Measurements from ENCODE around the gene TTBK2. TPM values are rescaled to one million over a fixed set of nuclear protein-coding genes. Genes with fewer than 3 reads are reported as not detected.
"Not testable (repeated sequence)": the region's sequence is repeated elsewhere in the genome, so short reads cannot be mapped to it uniquely, and the experiment has no call there.

Gene TTBK2
- total RNA-seq, 1 donor, result 14.2 TPM

DNA sequence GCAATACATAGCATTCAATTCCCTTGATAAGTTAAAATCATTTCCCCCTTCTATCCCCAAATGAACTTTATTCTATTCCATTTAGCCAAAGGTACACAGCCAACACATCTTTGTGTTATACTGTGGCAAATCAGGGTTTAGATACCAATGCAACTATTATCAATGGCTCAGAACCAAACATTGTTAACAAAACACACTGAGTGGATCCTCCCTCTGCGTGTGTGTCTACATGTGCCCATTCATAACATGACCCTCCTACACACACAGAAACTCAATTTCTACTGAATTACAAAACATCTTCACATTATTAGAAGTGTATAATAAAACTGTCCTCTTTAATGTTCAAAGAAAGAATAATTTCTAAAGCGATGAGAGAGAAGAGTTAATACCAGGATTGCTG is 1.3 kb downstream of the TTBK2 start:
- Histone ChIP-seq H3K9me3 (ENCODE audit: low read depth, low read length) (no peaks in the 10 kb centered on the region), H3K27me3 (ENCODE audit: insufficient read depth, low read length) (no peaks in the 10 kb centered on the region), H3K4me1 (ENCODE audit: insufficient read depth, low read length) (peaks cover 45% of the 10 kb centered on the region), H3K4me3 (ENCODE audit: low read length) (peak overlapping the region; percentile 75)

DNA sequence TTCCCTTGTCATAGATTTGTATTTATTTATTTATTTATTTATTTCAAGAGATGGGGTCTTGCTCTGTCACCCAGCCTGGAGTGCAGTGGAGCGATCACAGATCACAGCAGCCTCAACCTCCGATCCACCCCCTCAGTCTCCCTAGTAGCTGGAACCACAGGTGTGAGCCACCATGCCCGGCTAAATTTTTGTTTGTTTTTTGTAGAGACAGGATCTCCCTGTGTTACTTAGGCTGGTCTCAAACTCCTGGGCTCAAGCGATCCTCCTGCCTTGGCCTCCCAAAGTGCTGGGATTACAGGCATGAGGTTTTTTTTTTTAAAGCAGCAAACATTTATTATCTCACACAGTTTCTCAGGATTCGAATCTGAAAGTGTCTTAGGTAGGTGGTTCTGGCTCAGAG is 2.5 kb downstream of the TTBK2 start:
- Histone ChIP-seq H3K4me1 (ENCODE audit: insufficient read depth, low read length) (peaks cover 49% of the 10 kb centered on the region), H3K4me3 (ENCODE audit: low read length) (no peak overlapping the region), H3K9me3 (ENCODE audit: low read depth, low read length) (no peaks in the 10 kb centered on the region), H3K27me3 (ENCODE audit: insufficient read depth, low read length) (no peaks in the 10 kb centered on the region)

DNA sequence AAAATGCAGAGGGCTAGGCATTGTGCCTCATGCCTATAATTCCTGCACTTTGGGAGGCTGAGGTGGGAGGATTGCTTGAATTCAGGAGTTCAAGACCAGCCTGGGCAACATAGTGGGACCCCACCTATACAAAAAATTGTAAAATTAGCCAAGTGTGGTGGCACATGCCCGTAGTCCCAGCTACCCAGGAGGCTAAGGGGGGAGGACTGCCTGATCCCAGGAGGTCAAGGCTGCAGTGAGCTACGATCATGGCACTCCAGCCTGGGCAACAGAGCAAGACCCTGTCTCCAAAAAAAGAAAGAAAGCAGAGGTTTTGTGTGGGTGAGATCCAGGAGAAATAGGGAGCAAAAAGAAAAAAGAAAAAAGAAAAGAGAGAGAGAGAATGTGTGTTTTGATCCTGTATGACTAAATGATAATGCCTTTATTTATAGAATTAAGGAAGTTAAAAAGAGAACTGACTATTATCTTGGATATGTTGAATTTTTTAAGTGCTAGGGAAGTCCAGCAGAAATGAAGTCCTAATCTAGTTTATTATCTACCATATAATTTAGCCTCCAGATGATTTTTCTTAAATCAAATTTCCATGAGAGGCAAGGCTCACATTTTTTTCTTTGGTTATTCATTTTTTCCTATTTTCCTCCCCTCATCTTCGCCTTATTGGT is 4.8 kb downstream of the TTBK2 start:
- Histone ChIP-seq H3K27me3 (ENCODE audit: insufficient read depth, low read length) (no peaks in the 10 kb centered on the region), H3K9me3 (ENCODE audit: low read depth, low read length) (no peaks in the 10 kb centered on the region), H3K4me1 (ENCODE audit: insufficient read depth, low read length) (peaks cover 40% of the 10 kb centered on the region), H3K4me3 (ENCODE audit: low read length) (no peak overlapping the region)

DNA sequence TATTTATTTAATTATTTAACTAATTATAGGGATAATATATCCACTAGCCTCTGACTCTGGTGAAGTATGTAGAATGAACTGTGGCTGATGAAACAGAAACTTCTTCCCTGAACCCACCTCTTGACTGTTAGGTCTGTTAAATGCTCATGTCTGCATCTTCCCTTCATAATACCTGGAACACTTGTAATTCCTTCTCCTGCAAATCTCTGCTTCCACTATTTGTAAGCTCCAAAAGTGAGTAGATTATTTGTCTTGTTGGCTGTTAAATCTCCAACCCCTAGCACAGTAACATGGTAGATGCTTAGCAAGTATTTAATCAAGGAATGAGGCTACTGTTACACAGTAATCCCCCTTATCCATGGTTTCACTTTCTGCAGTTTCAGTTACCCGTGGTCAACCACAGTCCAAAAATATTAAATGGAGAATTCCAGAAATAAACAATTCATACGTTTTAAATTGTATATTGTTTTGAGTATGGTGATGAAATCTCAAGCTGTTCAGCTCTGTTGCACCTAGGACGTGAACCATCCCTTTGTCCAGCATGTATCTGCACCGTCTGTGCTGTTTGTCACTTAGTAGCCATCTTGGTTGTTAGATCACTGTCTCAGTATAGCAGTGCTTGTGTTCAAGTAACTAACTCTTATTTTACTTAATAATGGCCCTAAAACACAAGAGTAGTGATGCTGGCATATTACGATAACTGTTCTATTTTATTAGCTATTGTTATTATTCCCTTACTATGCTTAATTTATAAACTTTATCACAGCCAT is 5.7 kb downstream of the TTBK2 start:
- Histone ChIP-seq H3K27me3 (ENCODE audit: insufficient read depth, low read length) (no peaks in the 10 kb centered on the region), H3K4me1 (ENCODE audit: insufficient read depth, low read length) (peaks cover 39% of the 10 kb centered on the region), H3K9me3 (ENCODE audit: low read depth, low read length) (no peaks in the 10 kb centered on the region), H3K4me3 (ENCODE audit: low read length) (no peak overlapping the region)

DNA sequence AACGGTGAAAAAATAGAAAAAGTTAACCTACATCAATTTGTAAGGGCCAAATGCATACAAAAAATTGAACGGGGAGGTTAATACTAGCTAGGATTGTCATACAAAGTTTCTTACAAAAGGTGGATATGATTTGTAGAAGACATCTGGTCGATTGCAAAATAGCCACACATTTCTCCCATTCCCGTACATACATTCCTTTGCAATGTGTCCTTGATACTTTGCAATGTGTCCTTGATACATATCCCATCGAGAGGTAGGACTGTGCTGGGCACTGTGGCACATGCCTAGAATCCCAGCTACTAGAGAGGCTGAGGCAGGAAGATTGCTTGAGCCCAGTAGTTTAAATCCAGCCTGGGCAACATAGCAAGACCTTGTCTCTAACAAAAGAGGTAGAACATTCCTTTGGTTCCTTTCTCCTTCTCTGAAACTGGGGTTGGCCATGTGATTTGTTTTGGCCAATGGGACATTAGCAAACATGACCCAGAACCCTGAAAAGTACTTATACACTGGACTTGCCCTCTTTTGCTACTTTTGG is 9.5 kb downstream of the TTBK2 start:
- Histone ChIP-seq H3K4me1 (ENCODE audit: insufficient read depth, low read length) (peaks cover 20% of the 10 kb centered on the region), H3K9me3 (ENCODE audit: low read depth, low read length) (no peaks in the 10 kb centered on the region), H3K4me3 (ENCODE audit: low read length) (no peak overlapping the region), H3K27me3 (ENCODE audit: insufficient read depth, low read length) (no peaks in the 10 kb centered on the region)

DNA sequence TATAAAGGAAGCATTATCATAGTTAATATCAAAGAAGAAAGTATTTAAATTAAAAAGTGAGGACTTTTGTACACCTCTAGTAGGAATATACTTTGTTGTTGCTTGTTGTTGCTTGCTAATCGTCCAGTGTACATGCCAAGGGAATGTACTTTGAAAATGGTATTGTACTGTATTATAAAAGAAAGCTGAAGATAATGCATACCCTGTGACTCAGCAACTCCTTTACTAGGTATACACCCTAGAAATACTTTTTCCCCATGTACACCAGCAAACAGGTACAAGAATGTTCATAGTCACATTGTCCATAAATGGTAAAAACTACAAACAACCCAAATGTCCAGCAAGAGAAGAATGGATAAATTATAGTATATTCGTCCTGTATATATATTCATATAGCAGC is 12.0 kb downstream of the TTBK2 start:
- Histone ChIP-seq H3K4me1 (ENCODE audit: insufficient read depth, low read length) (peaks cover 4% of the 10 kb centered on the region), H3K27me3 (ENCODE audit: insufficient read depth, low read length) (no peaks in the 10 kb centered on the region), H3K9me3 (ENCODE audit: low read depth, low read length) (no peaks in the 10 kb centered on the region), H3K4me3 (ENCODE audit: low read length) (no peak overlapping the region)

DNA sequence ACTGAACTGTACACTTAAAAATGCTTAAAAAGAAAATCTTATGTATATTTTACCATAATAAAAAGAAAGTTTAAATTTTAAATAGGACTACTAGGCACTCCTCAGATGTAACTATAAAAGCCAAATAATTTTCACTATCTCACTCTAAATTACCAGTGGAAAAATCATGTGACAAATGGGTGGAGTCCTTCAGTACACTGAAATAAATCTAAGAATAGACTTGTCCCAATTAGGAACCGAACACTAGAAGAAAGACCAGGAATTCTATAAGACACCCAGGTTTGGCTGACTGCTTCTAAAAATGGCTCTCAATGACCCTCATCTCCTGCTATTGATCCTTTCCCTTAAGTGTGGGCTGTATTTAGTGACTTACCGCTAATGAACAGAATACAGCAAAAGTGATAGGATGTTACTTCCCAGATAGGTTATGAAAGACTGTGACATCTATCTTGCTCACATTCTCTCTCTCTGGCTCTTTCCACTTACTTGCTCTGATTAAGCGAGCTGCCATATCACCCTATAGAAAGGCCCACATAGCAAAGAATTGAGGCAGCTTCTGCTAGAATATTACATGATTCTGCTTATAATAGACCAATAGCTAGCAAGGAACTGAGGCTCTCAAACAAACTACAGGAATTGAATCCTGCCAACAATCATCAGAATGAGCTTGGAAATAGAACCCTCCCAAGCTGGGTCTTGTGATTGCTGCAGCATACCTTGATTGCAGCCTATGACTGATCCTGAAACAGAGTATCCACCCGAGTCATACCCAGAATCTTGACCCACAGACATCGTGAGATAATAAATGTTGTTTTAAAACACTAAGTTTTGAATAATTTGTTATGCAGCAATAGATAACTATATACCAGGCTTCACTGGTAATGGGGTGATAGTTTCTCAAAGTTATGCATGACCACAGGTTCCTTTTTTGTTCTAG is 16.9 kb downstream of the TTBK2 start:
- H3K4me3 ChIP-seq (ENCODE audit: low read length), result no peak overlapping the region
- H3K4me1 ChIP-seq (ENCODE audit: insufficient read depth, low read length), result peaks cover 5% of the 10 kb centered on the region
- no peaks in the 10 kb centered on the region for H3K9me3 ChIP-seq (ENCODE audit: low read depth, low read length)
- no peaks in the 10 kb centered on the region for H3K27me3 ChIP-seq (ENCODE audit: insufficient read depth, low read length)

DNA sequence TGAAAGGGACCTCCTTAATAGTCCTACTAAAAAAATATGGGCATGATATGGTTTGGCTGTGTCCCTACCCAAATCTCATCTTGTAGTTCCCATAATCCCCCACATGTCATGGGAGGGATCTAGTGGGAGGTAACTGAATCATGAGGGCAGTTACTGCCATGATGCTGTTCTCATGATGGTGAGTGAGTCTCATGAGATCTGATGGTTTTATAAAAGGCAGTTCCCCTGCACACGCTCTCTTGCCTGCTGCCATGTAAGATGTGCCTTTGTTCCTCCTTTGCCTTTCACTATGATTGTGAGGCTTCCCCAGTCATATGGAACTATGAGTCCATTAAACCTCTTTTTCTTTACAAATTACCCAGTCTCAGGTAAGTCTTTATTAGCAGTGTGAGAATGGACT is 26.7 kb downstream of the TTBK2 start:
- not testable (repeated sequence) for H3K9me3 ChIP-seq (ENCODE audit: low read depth, low read length); H3K4me1 ChIP-seq (ENCODE audit: insufficient read depth, low read length); H3K27me3 ChIP-seq (ENCODE audit: insufficient read depth, low read length); H3K4me3 ChIP-seq (ENCODE audit: low read length)

DNA sequence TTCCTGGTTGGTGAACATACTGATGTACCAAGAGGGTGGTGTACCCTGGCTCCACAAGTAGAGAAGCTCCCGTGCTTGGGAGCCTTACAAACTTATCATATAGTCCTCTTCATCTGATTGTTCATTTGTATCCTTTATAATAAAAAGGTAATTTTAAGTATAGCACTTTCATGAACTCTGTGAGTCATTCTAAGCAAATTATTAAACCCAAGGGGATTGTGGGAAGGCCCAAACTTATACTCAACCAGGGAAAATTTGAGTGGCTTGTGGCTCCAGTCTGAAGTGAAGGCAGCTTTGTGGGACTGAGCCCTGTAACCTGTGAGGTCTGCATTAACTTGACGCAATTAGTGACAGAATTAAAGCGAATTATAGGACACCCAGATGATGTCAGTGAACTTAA is 29.0 kb downstream of the TTBK2 start:
- H3K9me3 ChIP-seq (ENCODE audit: low read depth, low read length), result no peaks in the 10 kb centered on the region
- no peaks in the 10 kb centered on the region for H3K4me1 ChIP-seq (ENCODE audit: insufficient read depth, low read length)

DNA sequence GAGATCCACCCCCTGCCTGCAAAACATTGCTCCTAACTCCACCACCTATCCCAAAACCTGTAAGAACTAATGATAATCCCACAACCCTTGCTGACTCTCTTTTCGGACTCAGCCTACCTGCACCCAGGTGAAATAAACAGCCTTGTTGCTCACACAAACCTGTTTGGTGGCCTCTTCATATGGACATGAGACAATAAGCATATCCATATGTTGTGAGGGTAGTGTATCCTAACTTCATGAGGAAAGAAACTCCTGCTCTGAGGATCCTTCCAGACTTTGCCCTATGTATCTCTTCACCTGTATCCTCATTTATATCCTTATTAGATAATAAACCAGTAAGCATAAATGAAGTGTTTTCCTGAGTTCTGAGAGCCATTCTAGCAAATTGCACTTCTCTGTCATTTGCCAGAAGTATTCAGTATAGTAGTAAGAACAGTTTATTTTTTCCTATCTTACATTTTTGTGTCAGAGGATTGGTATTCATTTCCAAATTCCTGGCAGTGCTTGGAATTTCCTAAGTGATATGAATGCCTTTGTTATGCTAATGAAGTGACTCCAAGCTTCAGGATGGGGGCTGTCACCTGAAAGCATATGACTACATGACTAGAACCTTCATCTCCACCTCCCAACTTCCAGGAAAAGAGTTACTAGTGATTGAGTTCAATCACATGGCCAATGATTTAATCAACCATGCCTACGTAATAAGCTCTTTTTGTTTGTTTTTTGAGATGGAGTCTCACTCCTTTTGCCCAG is 30.2 kb downstream of the TTBK2 start:
- Histone ChIP-seq H3K27me3 (ENCODE audit: insufficient read depth, low read length) (no peaks in the 10 kb centered on the region), H3K4me1 (ENCODE audit: insufficient read depth, low read length) (no peaks in the 10 kb centered on the region), H3K4me3 (ENCODE audit: low read length) (no peak overlapping the region), H3K9me3 (ENCODE audit: low read depth, low read length) (no peaks in the 10 kb centered on the region)

More for the DNA sequence above, 29.0 kb downstream of the TTBK2 start:
- Histone ChIP-seq H3K4me3 (ENCODE audit: low read length) (no peak overlapping the region), H3K27me3 (ENCODE audit: insufficient read depth, low read length) (no peaks in the 10 kb centered on the region)

DNA sequence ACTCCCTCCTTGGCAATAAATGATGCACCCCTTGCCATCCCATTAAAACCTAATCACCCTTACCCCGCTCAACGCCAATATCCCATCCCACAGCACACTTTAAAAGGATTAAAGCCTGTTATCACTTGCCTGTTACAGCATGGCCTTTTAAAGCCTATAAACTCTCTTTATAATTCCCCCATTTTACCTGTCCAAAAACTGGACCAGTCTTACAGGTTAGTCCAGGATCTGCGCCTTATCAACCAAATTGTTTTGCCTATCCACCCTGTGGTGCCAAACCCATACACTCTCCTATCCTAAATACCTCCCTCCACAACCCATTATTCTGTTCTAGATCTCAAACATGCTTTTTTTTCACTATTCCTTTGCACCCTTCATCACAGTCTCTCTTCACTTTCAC is 33.2 kb downstream of the TTBK2 start:
- H3K9me3 ChIP-seq (ENCODE audit: low read depth, low read length); H3K27me3 ChIP-seq (ENCODE audit: insufficient read depth, low read length); H3K4me3 ChIP-seq (ENCODE audit: low read length); H3K4me1 ChIP-seq (ENCODE audit: insufficient read depth, low read length): not testable (repeated sequence)

DNA sequence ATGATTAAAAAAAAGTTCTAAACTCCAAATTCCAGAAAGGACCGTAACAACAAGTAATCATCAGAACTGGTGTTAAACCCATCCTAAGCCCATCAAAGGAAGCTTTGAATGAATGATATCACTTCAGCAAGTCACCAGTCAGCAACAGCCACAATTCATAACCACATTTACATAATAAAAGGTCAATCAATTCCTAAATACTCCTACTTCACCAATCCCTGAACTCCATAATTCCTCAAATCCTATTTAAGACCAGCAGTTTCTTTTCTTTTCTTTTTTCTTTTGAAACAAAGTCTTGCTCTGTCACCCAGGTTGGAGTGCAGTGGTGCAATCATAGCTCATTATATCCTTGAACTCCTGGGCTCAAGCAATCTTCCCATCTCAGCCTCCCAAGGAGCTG is 40.5 kb downstream of the TTBK2 start:
- H3K4me3 ChIP-seq (ENCODE audit: low read length), result no peak overlapping the region
- H3K4me1 ChIP-seq (ENCODE audit: insufficient read depth, low read length), result no peaks in the 10 kb centered on the region
- no peaks in the 10 kb centered on the region for H3K9me3 ChIP-seq (ENCODE audit: low read depth, low read length)
- no peaks in the 10 kb centered on the region for H3K27me3 ChIP-seq (ENCODE audit: insufficient read depth, low read length)

DNA sequence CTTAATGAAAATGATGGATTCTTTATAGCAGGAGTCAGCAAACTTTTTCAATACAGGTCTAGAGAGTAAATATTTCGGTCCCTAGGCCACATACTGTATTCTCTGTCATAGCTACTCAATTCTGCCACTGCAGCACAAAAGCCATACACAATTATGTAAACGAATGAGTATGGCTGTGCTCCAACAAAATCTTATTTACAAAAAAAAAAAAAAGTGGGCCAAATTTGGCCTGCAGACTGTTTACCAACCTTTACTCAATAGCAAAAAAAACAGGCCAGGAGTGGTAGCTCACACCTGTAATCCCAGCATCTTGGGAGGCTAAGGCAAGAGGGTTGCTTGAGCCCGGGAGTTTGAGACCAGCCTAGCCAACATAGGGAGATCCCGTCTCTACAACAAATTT is 41.1 kb downstream of the TTBK2 start:
- no peaks in the 10 kb centered on the region for H3K9me3 ChIP-seq (ENCODE audit: low read depth, low read length)
- no peaks in the 10 kb centered on the region for H3K27me3 ChIP-seq (ENCODE audit: insufficient read depth, low read length)
- no peak overlapping the region for H3K4me3 ChIP-seq (ENCODE audit: low read length)
- no peaks in the 10 kb centered on the region for H3K4me1 ChIP-seq (ENCODE audit: insufficient read depth, low read length)

DNA sequence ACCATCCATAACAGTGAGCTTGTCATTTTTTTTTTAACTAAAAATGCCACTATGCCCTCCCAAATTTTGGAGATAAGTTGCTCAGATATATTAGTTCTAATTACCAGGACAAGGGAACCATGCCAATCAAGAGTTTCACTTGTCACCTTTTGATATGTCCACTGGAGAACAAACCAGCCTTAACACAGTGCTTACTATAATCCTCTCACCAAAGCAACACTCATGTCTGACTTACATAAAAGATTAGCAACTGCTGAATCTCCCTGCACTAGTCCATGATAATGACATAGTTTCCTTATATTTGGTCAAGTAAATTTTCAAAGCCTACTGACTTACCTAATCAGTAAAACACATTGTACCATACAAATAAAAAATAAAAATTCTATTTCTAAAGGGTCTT is 44.4 kb downstream of the TTBK2 start:
- Histone ChIP-seq H3K4me3 (ENCODE audit: low read length) (no peak overlapping the region), H3K27me3 (ENCODE audit: insufficient read depth, low read length) (no peaks in the 10 kb centered on the region)

More for the DNA sequence above, 44.4 kb downstream of the TTBK2 start:
- no peaks in the 10 kb centered on the region for H3K4me1 ChIP-seq (ENCODE audit: insufficient read depth, low read length)
- no peaks in the 10 kb centered on the region for H3K9me3 ChIP-seq (ENCODE audit: low read depth, low read length)

Measured in mononuclear cell (primary cell).